ENCODE data around the gene OR4C5. TPM values are rescaled to one million over a fixed set of nuclear protein-coding genes. Genes with fewer than 3 reads are reported as not detected.
"Not testable (repeated sequence)": the region's sequence is repeated elsewhere in the genome, so short reads cannot be mapped to it uniquely, and the experiment has no call there.

The OR4C5 gene
- total RNA-seq, 2 donors from 2014 or later, result not detected

DNA sequence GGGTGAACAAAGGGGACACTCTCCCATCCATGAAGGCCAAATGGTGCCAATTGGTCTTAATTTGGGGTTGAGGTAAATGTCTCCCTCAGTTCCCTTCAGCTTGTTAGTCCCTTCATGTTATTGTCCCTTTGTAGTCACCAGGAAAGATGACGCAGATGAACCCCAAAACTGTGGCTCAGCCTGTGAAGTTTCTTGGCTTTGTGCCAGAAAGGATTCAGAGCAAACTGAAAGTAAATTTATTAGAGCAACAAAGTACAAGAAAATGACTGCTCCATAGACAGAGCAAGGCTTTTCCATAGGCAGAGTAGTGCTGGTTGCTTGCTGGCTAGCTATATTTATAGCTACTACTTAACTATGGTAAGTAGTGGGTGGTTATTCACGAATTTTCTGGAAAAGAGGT is 24.8 kb downstream of the OR4C5 start:
- Histone ChIP-seq H3K4me1 (no peaks in the 10 kb centered on the region), H3K27ac (no peak overlapping the region), H3K4me3 (no peak overlapping the region), H3K36me3 (no peaks in the 10 kb centered on the region), H3K27me3 (no peaks in the 10 kb centered on the region), H3K9me3 (no peaks in the 10 kb centered on the region)
- DNase-seq (ENCODE audit: low spot score), result no peak
- TF ChIP-seq, protein P1, sequence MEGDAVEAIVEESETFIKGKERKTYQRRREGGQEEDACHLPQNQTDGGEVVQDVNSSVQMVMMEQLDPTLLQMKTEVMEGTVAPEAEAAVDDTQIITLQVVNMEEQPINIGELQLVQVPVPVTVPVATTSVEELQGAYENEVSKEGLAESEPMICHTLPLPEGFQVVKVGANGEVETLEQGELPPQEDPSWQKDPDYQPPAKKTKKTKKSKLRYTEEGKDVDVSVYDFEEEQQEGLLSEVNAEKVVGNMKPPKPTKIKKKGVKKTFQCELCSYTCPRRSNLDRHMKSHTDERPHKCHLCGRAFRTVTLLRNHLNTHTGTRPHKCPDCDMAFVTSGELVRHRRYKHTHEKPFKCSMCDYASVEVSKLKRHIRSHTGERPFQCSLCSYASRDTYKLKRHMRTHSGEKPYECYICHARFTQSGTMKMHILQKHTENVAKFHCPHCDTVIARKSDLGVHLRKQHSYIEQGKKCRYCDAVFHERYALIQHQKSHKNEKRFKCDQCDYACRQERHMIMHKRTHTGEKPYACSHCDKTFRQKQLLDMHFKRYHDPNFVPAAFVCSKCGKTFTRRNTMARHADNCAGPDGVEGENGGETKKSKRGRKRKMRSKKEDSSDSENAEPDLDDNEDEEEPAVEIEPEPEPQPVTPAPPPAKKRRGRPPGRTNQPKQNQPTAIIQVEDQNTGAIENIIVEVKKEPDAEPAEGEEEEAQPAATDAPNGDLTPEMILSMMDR (IDR thresholded peaks at IDR 0.05), result no peak

DNA sequence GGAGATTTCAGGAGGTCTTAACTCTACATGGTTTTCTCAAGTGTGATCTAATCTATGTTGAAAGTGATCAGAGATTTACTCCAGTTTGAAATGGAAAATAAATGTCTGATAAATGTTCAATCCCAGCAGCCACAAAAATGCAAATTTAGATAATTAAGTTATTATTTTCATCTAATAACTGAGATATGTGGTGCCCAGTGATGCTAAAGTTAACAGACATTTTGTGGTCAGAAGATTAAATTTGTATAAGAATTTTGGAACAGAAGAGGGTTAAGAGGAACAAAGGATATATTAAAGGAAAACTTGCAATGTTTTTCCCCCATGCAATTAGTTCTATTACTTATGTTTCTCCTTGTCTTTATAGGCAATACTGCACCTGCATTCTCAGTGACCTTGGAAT is 41.6 kb downstream of the OR4C5 start, which contains the start of gene OR4C3:
Gene OR4C3 (plus strand): TSS at position 301 of the 400 bp plus-strand sequence. CDS start 102 bp downstream, outside the sequence.
- not testable (repeated sequence) for H3K4me3 ChIP-seq; H3K4me1 ChIP-seq; DNase-seq (ENCODE audit: low spot score); H3K27me3 ChIP-seq; H3K27ac ChIP-seq; H3K9me3 ChIP-seq; H3K36me3 ChIP-seq

DNA sequence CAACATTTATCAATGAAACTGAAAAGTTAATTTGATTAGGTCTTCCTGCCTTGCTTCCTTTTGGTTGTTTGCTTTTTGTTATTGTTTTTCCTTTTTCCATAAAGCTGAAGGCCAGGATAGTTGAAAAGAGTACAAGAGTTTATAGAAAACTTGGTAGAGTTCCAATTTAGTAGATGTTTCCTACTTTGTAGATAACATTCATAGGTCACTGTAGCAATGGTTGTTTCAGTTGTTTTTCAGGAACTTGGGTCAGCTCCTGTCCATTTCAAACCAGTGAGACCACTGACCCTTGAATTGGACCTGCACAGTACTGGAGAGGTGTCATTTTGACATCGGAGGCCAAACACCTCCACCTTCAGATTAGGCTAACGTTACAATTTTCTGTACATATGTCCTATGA is 46.5 kb downstream of the OR4C5 start:
- not testable (repeated sequence) for DNase-seq (ENCODE audit: low spot score); H3K27ac ChIP-seq; H3K27me3 ChIP-seq; H3K4me1 ChIP-seq; H3K4me3 ChIP-seq; H3K36me3 ChIP-seq; H3K9me3 ChIP-seq

Other genes starting within 250 kb of the OR4C5 start
- gene OR4B1, start 149.7 kb downstream of the OR4C5 start, total RNA-seq, result not detected
- not detected for gene OR4X2, start 121.4 kb downstream of the OR4C5 start, total RNA-seq
- gene OR4X1, start 102.6 kb downstream of the OR4C5 start, total RNA-seq, result not detected
- gene OR4S1, start 60.2 kb downstream of the OR4C5 start, total RNA-seq, result not detected
- not detected for gene OR4C3, start 41.5 kb downstream of the OR4C5 start, total RNA-seq
- gene OR4A47, start 122.3 kb upstream of the OR4C5 start, total RNA-seq, result not detected